ENCODE results near the gene MTHFD1L. TPM values are rescaled to one million over a fixed set of nuclear protein-coding genes. Genes with fewer than 3 reads are reported as not detected.
A peak's percentile ranks its signal among the peaks of the same experiment; 100 is the strongest.

MTHFD1L gene
- total and polyA plus RNA-seq, 9 of the 15 experiments (the other 6 are each of a cell fraction or from before 2014, with no cell fraction given), result 20.9 to 128 (median 61.0) TPM

DNA sequence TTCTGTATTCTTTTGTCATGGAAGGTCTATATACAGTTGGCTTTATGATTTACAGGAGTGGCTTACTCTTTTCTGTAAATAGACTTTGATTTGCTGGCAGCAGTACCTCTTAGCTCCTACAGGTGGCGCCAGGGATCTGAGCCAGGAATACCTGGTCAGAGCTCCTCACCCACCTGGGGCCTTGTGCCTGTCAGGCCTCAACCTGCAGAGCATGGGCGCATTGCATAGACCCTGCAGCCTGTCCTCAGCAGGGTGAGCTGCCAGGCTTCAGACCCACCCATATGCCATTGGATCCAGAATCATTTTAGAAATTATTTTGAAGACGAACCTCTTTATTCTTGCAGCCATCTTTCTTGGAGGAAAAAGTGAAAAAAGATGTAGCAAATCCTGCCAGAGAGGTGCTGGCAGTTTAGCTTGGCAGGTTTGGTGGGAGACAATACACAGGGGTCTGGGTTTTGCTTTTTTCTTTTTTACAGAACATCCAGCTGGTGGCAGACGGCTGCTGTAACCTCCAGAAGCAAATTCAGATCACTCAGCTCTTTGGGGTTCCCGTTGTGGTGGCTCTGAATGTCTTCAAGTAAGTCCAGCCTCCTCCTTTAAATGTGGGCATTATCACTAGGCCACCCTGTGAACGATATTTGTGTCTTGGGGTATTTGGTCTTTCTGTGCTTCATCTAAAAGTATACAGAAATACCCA lies 149.1 kb downstream of the MTHFD1L start (continued):
- TF ChIP-seq CTCFL (IDR thresholded peaks at IDR 0.05; ENCODE audit: borderline replicate concordance, insufficient read depth, low read depth, low read length, poor library complexity, severe bottlenecking) (peak; percentile 90), FOSL1 (tag; conservative IDR thresholded peaks at IDR 0.05) (no peak), MEF2D (tag; conservative IDR thresholded peaks at IDR 0.05; ENCODE audit: low read depth) (no peak), ZNF384 (IDR thresholded peaks at IDR 0.05; ENCODE audit: low read depth, low read length) (peak; percentile 22; the same call in 1 of the 2 replicates), TCF7 (IDR thresholded peaks at IDR 0.05; ENCODE audit: borderline replicate concordance) (no peak), SMC3 (conservative IDR thresholded peaks at IDR 0.05; ENCODE audit: insufficient read depth, low read depth, low read length) (peak; percentile 94), RAD21 (CRISPR knock-in tag; conservative IDR thresholded peaks at IDR 0.05 in 1 of 2, IDR thresholded peaks at IDR 0.05 in 1 of 2) (peak; percentile 94 to 96), DEAF1 (CRISPR knock-in tag; IDR thresholded peaks at IDR 0.05) (peak; percentile 90), SMAD4 (CRISPR knock-in tag; conservative IDR thresholded peaks at IDR 0.05) (0 out of 2 replicates have a peak, but pooled peaks have one; percentile 19)
- TF ChIP-seq, protein P1, sequence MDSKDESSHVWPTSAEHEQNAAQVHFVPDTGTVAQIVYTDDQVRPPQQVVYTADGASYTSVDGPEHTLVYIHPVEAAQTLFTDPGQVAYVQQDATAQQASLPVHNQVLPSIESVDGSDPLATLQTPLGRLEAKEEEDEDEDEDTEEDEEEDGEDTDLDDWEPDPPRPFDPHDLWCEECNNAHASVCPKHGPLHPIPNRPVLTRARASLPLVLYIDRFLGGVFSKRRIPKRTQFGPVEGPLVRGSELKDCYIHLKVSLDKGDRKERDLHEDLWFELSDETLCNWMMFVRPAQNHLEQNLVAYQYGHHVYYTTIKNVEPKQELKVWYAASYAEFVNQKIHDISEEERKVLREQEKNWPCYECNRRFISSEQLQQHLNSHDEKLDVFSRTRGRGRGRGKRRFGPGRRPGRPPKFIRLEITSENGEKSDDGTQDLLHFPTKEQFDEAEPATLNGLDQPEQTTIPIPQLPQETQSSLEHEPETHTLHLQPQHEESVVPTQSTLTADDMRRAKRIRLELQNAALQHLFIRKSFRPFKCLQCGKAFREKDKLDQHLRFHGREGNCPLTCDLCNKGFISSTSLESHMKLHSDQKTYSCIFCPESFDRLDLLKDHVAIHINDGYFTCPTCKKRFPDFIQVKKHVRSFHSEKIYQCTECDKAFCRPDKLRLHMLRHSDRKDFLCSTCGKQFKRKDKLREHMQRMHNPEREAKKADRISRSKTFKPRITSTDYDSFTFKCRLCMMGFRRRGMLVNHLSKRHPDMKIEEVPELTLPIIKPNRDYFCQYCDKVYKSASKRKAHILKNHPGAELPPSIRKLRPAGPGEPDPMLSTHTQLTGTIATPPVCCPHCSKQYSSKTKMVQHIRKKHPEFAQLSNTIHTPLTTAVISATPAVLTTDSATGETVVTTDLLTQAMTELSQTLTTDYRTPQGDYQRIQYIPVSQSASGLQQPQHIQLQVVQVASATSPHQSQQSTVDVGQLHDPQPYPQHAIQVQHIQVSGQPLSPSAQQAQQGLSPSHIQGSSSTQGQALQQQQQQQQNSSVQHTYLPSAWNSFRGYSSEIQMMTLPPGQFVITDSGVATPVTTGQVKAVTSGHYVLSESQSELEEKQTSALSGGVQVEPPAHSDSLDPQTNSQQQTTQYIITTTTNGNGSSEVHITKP (IDR thresholded peaks at IDR 0.05; ENCODE audit: partially characterized antibody), result no peak
- TF ChIP-seq, protein P2, sequence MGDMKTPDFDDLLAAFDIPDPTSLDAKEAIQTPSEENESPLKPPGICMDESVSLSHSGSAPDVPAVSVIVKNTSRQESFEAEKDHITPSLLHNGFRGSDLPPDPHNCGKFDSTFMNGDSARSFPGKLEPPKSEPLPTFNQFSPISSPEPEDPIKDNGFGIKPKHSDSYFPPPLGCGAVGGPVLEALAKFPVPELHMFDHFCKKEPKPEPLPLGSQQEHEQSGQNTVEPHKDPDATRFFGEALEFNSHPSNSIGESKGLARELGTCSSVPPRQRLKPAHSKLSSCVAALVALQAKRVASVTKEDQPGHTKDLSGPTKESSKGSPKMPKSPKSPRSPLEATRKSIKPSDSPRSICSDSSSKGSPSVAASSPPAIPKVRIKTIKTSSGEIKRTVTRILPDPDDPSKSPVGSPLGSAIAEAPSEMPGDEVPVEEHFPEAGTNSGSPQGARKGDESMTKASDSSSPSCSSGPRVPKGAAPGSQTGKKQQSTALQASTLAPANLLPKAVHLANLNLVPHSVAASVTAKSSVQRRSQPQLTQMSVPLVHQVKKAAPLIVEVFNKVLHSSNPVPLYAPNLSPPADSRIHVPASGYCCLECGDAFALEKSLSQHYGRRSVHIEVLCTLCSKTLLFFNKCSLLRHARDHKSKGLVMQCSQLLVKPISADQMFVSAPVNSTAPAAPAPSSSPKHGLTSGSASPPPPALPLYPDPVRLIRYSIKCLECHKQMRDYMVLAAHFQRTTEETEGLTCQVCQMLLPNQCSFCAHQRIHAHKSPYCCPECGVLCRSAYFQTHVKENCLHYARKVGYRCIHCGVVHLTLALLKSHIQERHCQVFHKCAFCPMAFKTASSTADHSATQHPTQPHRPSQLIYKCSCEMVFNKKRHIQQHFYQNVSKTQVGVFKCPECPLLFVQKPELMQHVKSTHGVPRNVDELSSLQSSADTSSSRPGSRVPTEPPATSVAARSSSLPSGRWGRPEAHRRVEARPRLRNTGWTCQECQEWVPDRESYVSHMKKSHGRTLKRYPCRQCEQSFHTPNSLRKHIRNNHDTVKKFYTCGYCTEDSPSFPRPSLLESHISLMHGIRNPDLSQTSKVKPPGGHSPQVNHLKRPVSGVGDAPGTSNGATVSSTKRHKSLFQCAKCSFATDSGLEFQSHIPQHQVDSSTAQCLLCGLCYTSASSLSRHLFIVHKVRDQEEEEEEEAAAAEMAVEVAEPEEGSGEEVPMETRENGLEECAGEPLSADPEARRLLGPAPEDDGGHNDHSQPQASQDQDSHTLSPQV (IDR thresholded peaks at IDR 0.05), result no peak

All from K562 (cell line).